Activated CD8-positive, alpha-beta T cell treated with anti-CD3 and anti-CD28 coated beads for 36 hours (primary cell): ENCODE results near the gene LIN28A. TPM values are rescaled to one million over a fixed set of nuclear protein-coding genes. Genes with fewer than 3 reads are reported as not detected.

Experiments used
- ATAC-seq: fragments of 200-7000 bp; cut with Tn5 transposase; one replicate; pipeline ENCODE4 v1.10.0; 2021; ENCODE audit warnings: mild to moderate bottlenecking, moderate library complexity
- CTCF ChIA-PET: fragments of 350-600 bp; sonication (Branson Sonifier 250); formaldehyde crosslinking; loops from one replicate; lab custom pipeline; 2021; ENCODE audit warnings: antibody characterized with exemption; lab: Charles Lee
- POLR2A ChIA-PET: fragments of 350-600 bp; sonication (Branson Sonifier 250); formaldehyde crosslinking; loops from one replicate; lab custom pipeline; 2021; ENCODE audit warnings: antibody characterized with exemption; lab: Charles Lee
- DNase-seq: peaks from one replicate; pipeline ENCODE4 v3.0.0-alpha.2; 2020
- H3K27ac Mint-ChIP-seq: one replicate; pipeline ENCODE4 v1.8.0; 2021; ENCODE audit warnings: mild to moderate bottlenecking, mixed read lengths
- H3K27me3 Mint-ChIP-seq: one replicate; pipeline ENCODE4 v1.8.0; 2021; ENCODE audit warnings: mixed read lengths
- H3K36me3 Mint-ChIP-seq: one replicate; pipeline ENCODE4 v1.8.0; 2021; ENCODE audit warnings: low read depth, mixed read lengths
- H3K4me1 Mint-ChIP-seq: one replicate; pipeline ENCODE4 v1.8.0; 2021; ENCODE audit warnings: low read depth, mixed read lengths
- H3K4me3 Mint-ChIP-seq: one replicate; pipeline ENCODE4 v1.8.0; 2021; ENCODE audit warnings: mild to moderate bottlenecking, moderate library complexity, mixed read lengths
- H3K9me3 Mint-ChIP-seq: one replicate; pipeline ENCODE4 v1.8.0; 2021; ENCODE audit warnings: mixed read lengths
- CTCF ChIP-seq: fragments of 200-600 bp; IDR thresholded peaks from one replicate; pipeline ENCODE4 v1.8.0; 2022; ENCODE audit warnings: antibody characterized with exemption, mild to moderate bottlenecking
- intact Hi-C: fragments of 100-400 bp; cut with micrococcal nuclease; formaldehyde crosslinking; loops from one replicate; pipeline ENCODE4 v1.10.0; 2022
- total RNA-seq, 2 experiments: library from RNA; stranded (reverse); gene quantifications; one replicate each; pipeline ENCODE4 v1.2.3, GENCODE V29; 2021

Gene LIN28A
- not detected for total RNA-seq

- no peak within 1 kb of the TSS for H3K27ac Mint-ChIP-seq
- ChIA-PET POLR2A (no interaction called here), CTCF (interaction anchor here (1.1 to 1.4 kb wide), 3 partner anchors 9 to 90 kb away, joined by 3 to 4 read pairs (median 3); no protein-coding TSS in a partner anchor)
- peaks cover 23% of the 10 kb centered on the region for H3K4me1 Mint-ChIP-seq
- H3K4me3 Mint-ChIP-seq, result no peak within 1 kb of the TSS
- intact Hi-C loops, result no loop called here
- H3K27me3 Mint-ChIP-seq, result peaks cover 52% of the 10 kb centered on the region
- ATAC-seq, result no peak
- no peaks in the 10 kb centered on the region for H3K36me3 Mint-ChIP-seq
- no peaks in the 10 kb centered on the region for H3K9me3 Mint-ChIP-seq
- DNase-seq, result no peak
- no peak for TF ChIP-seq CTCF
Observed at GRCh38 chr1:26410706-26411623, at the start of gene LIN28A. LIN28A (plus strand) TSS chr1:26410817; CDS start chr1:26410892, 75 bp downstream.

- H3K36me3 Mint-ChIP-seq, result no peaks in the 10 kb centered on the region
- ATAC-seq (no peak), DNase-seq (no peak)
- CTCF ChIA-PET, result interaction anchor here (0.5 to 4.1 kb wide), 11 partner anchors 11 to 160 kb away, joined by 3 to 53 read pairs (median 4); partner anchors contain the start of gene ZNF683
- no peak overlapping the region for H3K27ac Mint-ChIP-seq
- intact Hi-C loops, result no loop called here
- H3K4me1 Mint-ChIP-seq, result peaks cover 42% of the 10 kb centered on the region
- H3K4me3 Mint-ChIP-seq, result no peak overlapping the region
- POLR2A ChIA-PET, result no interaction called here
- no peaks in the 10 kb centered on the region for H3K9me3 Mint-ChIP-seq
- no peak for TF ChIP-seq CTCF
- peaks cover 17% of the 10 kb centered on the region for H3K27me3 Mint-ChIP-seq
Observed at GRCh38 chr1:26361605-26362122, 49.0 kb upstream of the LIN28A start.

GRCh38 chr1:26362331-26362730 is 48.3 kb upstream of the LIN28A start:
- Mint-ChIP-seq H3K4me3 (no peak overlapping the region), H3K27me3 (peaks cover 17% of the 10 kb centered on the region), H3K9me3 (no peaks in the 10 kb centered on the region), H3K36me3 (no peaks in the 10 kb centered on the region), H3K27ac (no peak overlapping the region), H3K4me1 (peaks cover 42% of the 10 kb centered on the region)
- DNase-seq, result no peak
- POLR2A ChIA-PET, result interaction anchor here (1.0 to 1.5 kb wide), 4 partner anchors 35 to 54 kb away, joined by 3 to 4 read pairs (median 4); no protein-coding TSS in a partner anchor
- no peak for ATAC-seq
- CTCF ChIA-PET, result interaction anchor here (0.5 to 4.1 kb wide), 13 partner anchors 11 to 160 kb away, joined by 3 to 53 read pairs (median 4); partner anchors contain the start of gene ZNF683
- no peak for TF ChIP-seq CTCF
- intact Hi-C loops, result no loop called here

- ChIA-PET CTCF (interaction anchor here (0.6 to 4.1 kb wide), 54 partner anchors 9 to 465 kb away, joined by 3 to 53 read pairs (median 4); partner anchors contain the start of genes CEP85, CRYBG2, LIN28A and ZNF593), POLR2A (interaction anchor here (0.6 to 2.2 kb wide), 12 partner anchors 9 to 128 kb away, joined by 3 to 13 read pairs (median 3); partner anchors contain the start of gene DHDDS)
- peak; percentile 94 for DNase-seq
- H3K27me3 Mint-ChIP-seq, result peaks cover 17% of the 10 kb centered on the region
- H3K4me1 Mint-ChIP-seq, result peaks cover 43% of the 10 kb centered on the region
- H3K4me3 Mint-ChIP-seq, result no peak overlapping the region
- H3K27ac Mint-ChIP-seq, result no peak overlapping the region
- intact Hi-C loops, result no loop called here
- peak; percentile 70 for ATAC-seq
- TF ChIP-seq CTCF, result peak; percentile 98
- no peaks in the 10 kb centered on the region for H3K9me3 Mint-ChIP-seq
- H3K36me3 Mint-ChIP-seq, result no peaks in the 10 kb centered on the region
Observed at GRCh38 chr1:26363549-26364448, 46.8 kb upstream of the LIN28A start.
